Femur (tissue), 1 donor: ENCODE data around the gene PRKCSH.
"Not testable (repeated sequence)": the region's sequence is repeated elsewhere in the genome, so short reads cannot be mapped to it uniquely, and the experiment has no call there.

Experiments used
- DNase-seq: peaks from one replicate; pipeline ENCODE4 v3.0.0-alpha.2; 2017

The PRKCSH gene, protein sequence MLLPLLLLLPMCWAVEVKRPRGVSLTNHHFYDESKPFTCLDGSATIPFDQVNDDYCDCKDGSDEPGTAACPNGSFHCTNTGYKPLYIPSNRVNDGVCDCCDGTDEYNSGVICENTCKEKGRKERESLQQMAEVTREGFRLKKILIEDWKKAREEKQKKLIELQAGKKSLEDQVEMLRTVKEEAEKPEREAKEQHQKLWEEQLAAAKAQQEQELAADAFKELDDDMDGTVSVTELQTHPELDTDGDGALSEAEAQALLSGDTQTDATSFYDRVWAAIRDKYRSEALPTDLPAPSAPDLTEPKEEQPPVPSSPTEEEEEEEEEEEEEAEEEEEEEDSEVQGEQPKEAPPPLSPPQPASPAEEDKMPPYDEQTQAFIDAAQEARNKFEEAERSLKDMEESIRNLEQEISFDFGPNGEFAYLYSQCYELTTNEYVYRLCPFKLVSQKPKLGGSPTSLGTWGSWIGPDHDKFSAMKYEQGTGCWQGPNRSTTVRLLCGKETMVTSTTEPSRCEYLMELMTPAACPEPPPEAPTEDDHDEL

DNA sequence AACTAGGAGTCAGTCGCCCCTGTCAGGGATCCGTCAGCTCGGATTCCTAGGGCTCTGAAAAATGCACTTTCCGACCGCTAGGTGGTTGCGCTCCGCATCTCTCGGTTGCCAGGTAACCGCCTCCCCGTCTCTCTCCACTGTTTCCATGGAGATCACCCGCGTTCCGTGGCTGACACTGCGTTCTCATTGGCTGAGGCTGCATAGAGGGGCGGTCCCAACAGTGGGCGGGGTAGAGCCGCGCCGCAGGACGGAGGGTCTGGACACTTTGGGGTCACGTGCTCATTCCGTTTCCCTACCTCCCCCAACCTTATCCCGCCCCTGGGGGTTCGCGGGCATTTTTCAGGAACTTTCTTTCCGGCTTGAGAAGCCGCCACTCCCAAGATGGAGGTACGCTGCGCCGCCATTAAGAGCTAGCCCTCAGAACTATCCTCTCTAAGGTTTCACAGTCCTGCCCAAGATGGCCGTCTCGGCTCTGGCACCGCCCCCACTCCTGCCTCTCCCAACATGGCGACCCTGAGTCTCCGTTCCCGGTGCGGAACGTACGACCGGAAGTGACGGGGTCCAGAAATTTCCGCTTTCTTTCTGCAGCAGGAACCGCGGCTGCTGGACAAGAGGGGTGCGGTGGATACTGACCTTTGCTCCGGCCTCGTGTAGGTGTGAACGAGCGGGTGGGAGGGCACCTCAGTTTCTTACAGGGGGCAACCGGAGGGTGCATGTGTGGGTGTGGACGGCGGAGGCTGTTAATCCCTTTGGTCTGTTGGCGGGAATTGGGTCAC, at the start of gene PRKCSH, which contains the start of gene ODAD3:
PRKCSH (plus strand) TSS at position 579 of the 776 bp plus-strand sequence. CDS start 483 bp downstream, outside the sequence.
ODAD3 (minus strand) TSS at position 65 of the 776 bp plus-strand sequence. CDS start 105 bp downstream, outside the sequence.
- peak; percentile 100 for DNase-seq

DNA sequence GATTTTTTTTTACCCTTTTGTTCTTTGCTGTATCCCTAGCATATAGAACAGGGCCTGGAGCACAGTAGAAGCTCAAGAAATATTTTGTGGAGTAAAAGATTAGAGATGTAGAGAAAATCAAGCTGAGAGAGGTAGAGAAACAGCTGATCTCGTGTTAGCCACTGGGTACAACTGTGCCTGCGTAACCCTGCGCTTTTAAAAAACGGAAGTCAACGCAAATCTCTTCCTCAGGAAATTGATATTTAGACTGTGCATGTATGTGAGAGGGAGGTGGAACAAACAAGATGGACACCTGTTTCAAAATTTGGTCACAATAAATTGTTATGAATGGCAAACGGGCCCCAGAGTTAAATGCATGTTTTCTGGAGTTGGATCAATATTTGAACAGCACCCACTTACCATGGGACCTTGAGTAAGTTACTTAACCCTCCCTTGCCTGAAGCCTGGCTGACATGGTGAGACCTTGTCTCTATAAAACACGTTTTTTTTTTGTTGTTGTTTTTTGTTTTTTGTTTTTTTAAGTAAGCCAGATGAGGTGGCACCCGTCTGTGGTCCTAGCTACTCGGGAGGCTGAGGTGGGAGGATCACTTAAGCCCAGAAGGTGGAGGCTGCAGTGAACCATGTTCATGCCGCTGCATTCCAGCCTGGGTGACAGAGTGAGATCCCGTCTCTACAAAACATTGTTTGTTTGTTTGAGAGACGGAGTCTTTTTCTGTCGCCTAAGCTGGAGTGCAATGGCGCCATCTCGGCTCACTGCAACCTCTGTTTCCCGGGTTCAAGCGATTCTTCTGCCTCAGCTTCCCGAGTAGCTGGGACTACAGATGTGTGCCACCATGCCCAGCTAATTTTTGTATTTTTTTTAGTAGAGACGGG, 48.0 kb upstream of the PRKCSH start:
- no peak for DNase-seq

DNA sequence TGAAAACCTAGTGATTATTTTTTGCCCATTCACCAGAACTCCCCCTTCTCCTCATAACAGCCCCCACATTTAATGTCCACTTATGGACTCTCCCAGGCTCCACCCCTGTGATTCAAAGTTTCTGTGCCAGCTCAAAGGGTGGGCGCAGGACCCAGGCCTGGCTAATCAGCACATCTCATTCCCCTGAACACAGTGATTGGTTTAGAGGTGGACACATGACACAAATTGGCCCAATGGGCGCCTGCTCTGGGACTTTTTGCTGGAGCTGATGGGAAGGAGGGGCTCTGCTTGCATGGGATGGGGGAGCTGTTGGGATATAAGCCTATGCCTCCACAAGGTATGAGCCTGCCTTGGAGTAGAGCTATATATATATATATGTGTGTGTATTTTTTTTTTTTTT, 45.1 kb upstream of the PRKCSH start:
- DNase-seq, result no peak

DNA sequence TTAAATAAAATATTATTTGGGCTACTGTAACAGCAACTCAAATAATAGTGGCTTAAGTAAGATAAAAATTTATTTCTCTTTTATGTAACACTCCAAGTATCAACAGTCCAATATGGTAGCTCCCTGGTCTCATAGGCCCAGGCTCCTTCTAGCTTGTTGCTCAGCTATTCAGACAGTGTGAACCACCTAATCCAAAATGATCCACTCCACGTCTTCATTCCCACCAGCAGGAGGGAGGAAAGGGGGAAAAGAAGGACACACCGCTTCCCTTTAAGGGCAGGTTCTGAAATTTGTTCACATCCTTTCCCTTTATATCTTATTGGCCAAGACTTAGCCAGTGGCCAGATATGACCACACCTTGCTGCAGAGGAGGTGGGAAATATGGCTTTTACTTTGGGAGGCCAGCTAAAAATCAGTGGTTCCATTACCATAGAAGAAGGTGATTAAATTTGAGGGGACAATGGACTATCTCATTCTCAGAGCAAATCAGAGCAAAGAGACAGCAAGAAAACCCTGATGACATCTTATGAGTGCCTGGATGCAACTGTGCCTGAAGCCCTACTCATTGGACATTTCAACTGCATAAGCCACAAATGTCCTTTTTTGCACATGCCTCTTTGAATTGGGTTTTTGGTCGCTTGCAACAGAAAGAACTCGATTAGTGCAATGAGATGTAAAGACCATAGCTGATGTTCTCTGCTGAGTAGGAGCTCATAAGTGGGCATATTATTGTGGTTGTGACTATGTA, 44.3 kb upstream of the PRKCSH start:
- no peak for DNase-seq

DNA sequence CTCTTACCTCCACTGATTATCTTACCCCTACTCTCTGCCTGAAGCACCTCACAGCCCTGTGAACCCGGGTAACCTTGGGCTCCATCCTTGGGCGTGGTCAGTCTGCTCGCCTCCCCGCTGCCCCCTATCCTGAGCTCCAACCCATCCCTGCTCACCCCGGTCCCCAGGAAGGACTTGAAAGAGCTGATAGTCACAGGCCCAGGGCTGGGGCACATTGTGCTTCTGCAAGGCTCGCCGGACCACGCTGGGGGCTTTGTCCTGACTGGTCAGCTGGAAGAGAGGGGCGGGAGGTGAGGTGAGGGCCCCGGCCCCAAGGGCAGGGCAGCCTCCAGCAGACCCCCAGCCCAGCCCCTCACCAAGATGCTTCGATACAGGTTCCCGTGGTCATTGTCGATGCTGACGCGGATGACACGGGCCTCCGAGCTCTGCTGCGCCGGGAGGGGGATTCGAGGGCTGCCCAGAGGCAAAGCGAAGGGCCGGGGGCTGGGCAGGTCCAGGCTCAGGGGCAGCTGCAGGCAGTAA, 38.3 kb upstream of the PRKCSH start:
- no peak for DNase-seq

DNA sequence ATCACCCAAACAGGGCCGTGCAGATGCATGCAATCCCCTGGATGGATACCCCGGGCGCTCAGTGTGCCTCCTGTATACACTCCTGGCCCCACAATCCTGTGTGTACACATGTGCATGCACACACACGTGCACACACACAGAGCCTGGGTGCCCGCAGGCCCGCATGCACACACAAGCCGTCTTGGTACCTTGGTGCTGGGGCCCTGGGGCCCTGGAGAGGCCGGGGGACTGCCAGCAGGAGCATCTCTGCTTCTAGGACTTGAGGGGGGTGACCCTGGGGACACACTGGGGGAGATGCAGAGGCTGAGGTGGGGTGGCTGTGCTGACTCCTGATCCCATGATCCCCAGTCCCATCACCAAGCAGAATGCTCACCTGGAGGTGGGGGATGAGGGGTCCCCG, 35.8 kb upstream of the PRKCSH start:
- DNase-seq, result no peak

DNA sequence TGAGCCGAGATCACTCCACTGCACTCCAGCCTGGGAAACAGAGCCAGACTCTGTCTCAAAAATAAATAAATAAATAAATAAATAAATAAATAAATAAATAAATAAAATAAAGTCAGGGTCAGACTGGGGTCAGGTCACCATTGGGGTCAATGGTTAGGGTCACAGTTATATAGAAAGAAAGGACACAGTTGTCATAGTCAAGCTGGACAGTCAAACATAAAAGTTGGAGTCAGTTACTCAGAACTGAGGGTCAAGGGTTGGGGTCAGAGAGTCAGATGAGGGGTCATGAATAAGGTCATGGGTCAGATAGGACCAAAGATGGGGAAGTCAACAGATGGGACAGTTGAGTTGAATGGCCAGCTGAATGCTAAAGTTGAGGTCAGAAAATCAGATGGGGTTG, 34.6 kb upstream of the PRKCSH start:
- no peak for DNase-seq

DNA sequence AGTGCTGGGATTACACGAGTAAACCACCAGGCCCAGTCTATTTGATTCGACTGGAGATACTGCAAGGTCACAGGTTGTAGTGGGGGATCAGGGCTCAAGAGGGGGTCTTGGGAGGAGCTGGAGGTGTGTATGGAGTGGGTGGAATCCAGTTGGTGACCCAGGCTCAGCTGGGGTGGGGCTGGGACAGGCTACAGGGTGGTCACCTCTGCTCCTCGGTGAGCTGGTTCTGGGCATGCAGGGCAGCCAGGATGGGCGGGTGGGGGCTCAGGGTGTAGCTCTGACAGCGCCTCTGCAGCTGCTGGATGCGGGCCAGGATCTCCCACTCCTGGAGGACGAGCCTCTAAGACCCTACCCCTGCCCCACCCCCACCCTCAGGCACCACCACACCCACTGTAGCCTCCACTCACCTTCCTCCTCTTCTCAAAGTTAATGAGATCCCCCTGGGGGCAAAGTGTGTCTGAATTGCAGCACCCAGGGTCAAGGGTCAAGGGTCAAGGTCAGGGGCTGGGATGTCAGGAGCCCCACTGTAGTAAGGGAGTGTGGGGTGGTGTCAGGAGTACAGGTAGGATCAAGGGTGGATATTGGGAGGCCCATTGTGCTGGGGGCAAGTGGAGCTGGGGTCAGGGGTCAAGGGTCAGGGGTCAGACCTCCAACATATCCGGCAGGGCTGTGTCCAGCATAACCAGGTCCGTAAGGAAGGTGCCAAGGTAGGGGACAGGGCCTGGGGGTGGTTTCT, 33.5 kb upstream of the PRKCSH start:
- DNase-seq, result no peak

DNA sequence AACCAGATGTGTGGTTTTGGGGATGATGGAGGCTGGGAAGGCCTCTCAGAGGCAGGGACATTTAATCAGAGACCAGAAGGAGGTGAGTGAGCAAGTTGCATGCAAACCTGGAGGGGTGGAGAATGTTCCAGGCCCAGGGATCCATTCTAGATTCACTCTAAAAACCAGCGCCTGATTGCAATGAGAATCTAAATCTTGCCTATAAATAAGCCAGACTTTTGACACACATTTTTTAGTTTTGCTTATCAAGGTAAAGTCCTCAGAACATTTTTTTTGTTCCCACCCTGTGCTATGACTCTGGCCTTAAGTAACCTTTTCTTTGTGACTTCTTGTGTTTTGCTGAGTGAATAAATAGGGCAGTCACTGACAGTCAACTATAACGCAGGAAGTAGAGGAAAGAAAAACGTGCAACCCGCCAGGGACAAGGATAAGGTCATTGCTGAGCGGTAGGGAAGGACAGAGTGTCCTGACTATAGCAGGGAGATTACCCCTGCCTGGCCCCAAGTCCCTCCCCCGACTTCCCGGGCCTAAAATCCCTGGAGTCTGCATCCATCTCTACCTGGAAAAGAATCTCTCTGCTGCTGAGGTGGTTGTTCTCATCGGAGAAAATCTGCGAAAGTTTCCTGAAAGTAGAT, 30.7 kb upstream of the PRKCSH start:
- DNase-seq, result no peak

DNA sequence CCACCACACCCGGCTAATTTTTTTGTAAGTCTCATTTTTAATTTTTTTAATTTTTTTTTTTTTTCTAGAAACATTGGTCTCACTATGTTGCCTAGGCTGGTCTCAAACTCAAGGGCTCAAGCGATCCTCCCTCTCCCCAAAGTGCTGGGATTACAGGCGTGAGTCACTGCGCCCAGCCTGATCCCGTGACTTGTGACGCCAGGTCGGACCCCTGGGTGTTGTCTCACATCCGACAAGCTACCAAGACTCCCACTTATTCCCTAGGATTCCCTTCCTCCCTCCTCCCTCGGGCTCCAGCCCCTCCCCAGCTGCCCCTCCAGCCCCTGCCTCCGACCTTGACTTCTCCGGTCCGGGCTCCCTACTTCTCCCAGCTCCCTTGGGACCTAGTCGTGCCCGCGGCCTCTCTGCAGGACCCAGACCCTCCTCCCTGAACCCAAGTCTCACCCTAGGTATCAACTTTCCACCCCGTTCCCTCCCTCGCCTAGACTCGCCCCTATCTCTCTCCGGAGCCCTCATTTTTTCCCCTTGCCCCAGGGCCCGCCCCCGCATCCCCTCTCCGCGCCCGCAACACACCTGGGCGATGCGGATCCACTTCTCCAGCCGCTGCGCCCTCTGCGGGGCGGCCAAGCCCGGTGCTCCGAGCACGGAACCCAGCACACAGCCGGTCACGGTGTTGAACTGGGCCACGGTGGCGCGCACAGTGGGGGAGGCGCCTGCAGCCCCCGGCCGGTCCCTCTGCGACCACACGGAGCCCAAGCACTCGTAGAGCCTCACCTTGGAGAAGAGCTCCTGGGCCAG, 29.4 kb upstream of the PRKCSH start:
- DNase-seq, result no peak

DNA sequence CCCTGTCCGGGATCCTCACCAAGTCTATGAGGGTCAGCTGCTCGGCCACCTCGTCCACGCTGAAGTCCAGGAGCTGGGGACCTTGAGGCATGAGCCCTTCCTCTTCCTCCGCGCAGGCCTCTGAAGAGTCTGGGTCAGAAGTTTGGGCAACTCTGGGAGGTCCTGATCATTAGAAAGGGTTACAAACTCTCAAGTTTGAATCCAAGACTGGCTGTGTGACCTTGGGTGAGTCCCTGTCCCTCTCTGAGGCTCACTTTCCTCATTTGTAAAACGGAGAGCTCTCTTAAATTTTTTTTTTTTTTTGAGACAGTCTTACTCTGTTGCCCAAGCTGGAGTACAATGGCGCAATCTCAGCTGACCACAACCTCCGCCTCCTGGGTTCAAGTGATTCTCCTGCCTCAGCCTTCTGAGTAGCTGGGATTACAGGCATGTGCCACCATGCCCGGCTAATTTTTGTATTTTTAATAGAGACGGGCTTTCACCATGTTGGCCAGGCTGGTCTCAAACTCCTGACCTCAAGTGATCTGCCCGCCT, 28.7 kb upstream of the PRKCSH start:
- not testable (repeated sequence) for DNase-seq

DNA sequence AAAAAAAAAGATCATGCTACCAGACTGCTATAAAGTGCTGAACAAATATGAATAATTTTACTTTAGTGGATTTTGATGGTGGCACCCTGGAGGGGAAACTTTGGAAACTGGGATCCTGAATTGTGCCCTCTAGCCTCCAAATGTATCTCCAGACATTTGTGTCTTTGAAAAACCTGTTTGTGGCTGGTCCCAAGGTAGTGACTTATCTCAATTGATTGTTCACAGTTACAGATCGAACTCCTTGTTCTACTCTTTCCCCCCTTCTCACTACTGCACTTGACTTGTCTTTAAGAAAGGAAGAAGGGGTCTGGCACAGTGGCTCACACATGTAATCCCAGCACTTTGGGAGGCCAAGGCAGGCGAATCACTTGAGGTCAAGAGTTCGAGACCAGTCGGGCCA, 26.8 kb upstream of the PRKCSH start:
- no peak for DNase-seq

DNA sequence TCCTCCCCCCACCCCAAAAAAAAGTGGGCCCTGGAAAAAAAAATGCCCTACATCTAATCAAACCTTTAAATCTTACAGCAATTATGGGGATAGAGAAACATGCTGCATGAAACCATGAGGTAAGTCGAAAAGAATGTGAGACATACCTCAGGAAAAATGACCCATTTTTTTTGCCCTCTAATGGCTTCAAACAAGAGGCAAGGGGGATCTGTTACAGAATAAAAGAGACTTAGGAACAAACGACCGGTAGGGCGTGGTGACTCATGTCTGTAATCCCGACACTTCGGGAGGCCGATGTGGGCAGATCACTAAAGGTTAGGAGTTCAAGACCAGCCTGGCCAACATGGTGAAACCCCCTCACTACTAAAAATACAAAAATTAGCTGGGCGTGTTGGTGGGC, 24.8 kb upstream of the PRKCSH start:
- DNase-seq, result no peak

DNA sequence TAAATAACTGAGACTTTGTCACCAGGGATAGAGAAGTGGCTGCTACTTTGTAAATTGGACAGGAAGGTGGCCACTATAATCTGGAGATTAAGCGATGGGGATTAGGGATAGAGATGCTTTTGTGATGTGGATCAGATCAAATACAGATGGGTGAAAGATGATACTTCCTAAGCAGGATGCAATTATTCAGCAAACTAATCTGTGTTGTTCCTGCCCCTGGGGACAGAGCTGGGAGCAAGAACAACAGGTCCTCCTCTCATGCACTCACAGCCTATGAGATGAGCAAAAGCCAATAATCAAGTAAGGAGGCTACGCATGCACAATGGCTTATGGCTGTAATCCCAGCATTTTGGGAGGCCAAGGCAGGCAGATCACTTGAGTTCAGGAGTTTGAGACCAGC, 20.9 kb upstream of the PRKCSH start:
- no peak for DNase-seq

DNA sequence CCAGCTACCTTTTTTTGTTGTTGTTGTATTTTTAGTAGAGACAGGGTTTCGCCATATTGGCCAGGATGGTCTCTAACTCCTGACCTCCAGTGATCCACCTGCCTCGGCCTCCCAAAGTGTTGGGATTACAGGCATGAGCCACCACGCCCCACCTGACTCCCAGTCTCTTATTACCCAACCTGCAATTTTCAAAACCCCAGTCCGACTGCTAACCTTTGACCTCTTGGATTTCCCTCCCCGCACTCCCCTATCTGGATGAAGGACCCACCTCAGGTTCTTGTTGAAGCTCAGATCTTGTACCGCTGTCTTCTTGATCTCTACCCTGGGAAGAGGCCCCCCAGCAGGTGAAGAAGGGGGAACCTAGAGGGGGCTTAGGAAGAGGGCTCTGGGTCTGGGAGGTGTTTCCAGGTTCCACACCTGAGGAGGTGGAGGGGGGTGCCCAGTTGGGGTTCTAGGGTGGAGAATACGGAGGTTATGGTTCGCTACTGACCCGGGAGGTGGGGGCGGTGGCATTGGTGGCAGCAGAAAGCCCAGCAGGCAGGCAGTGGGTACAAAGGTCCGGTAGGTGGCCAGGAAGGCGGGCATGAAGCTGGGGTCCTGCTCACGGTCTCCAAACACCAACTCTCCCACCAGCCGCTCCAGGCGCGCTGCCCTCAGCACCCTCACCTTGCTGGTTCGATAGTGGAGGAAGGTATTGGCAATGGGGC, 18.9 kb upstream of the PRKCSH start:
- DNase-seq, result no peak

DNA sequence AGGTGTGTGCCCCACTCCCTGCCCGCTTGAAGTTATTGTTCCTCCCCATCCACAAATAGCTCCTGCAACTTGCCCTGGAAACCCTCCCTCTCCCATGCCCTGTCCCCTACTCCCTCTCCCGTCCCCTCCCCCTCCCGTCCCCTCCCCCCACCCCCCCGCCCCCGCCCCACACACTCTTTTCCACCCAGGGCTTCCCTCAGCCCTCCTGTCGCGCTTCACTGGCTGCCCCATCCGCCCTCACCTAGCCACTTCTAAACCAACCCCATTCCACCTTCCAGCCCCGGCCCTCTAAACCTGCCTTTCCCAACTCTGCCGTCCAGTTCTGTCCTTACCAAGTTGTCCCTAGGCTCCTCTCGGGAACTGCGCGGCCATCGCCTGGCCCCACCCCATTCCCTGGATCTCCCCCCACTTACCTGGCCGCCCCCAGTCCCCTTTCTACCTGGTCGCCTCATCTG, 17.3 kb upstream of the PRKCSH start:
- no peak for DNase-seq

DNA sequence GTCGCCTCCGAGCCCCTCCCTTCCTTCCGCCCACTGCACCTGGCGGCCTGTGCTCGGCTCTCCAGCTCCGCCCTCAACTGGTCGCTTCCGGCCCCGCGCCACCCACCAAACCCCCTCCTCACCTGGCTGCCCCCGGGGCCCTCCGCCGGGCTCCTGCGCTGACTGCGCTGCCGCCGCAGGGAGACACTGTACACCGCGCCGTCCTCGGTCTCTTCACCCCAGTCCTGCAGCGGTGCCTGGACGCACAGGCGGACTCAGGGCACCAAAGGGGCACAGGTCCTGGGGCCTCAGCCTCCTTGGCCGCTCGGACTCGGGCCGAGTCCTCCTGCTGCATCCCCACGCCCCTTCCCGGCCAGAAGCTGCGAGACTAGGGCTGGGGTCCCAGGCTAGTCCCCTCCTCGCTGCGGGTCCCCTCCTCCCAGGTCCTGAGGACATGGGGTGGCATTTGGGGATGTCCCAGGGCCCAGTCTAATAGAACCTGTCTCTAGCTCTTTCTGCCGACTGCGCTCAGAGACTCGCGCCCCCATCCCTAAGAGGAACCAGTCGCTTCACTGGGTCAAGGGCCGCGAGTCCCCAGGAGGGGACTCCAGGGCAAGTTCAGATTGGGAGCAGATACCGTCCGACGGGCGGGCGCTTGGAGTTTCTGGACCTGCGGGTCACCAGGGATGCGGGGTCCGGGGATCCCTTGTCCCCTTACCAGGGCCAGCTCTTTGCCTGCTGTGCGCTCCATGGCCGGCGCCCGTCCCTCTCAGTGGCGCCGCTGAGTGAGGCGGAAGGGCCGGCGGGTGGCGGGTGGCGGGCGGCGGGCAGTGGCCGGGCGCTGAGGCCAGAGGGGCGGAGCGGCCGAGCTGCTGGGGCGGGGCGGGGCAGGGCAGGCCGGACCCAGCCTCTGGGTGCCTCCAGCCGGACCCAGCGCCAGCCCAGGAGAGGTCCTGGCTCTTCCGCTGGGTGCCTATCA, 16.6 kb upstream of the PRKCSH start, which contains the start of gene RGL3:
RGL3 (minus strand) TSS at position 766 of the 958 bp plus-strand sequence; CDS start at position 730, 36 bp downstream.
- DNase-seq, result no peak
